HG03280 (cell line): ENCODE measurements around the gene NIPBL.
A peak's percentile ranks its signal among the peaks of the same experiment; 100 is the strongest.
"Not testable (repeated sequence)": the region's sequence is repeated elsewhere in the genome, so short reads cannot be mapped to it uniquely, and the experiment has no call there.

Experiments used
- ATAC-seq: cut with Tn5 transposase; IDR thresholded peaks from one replicate; pipeline ENCODE4 v1.9.1; 2021; ENCODE audit warnings: mild to moderate bottlenecking, moderate library complexity; ENCODE audit not compliant: unreplicated experiment

Gene NIPBL

DNA sequence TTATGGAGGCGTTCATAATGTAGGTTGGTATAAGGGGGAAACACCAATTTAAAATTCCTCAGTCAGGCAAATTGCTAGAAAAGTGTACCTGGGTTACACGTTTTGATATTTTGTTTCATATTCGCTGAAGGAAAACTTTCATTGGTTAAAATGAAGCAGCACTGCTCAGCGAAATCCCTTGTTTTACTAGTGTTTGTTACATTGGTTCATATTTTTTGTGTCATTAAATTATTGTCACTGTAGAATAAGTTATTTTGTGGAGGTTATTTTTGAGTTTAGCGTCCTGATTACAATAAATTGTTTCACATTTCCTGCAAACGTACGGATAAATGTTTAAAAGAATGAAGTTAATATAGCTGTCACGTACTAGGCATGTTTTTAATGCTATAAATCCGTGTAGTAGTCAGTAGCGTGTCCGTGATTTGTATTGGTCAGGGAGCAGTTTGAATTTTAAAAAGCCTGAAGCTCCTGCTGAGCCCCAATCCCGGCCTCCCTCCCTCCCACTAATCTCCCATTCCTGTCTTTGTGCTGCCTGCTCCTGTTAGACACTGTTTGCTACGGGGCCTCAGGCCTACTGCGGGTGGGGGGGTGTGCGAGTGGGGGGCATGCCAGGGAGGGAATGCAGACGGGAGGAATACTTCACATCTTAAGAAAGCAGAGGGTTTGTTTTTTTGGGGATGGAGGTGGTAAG is 2.0 kb downstream of the NIPBL start:
- no peak for ATAC-seq

DNA sequence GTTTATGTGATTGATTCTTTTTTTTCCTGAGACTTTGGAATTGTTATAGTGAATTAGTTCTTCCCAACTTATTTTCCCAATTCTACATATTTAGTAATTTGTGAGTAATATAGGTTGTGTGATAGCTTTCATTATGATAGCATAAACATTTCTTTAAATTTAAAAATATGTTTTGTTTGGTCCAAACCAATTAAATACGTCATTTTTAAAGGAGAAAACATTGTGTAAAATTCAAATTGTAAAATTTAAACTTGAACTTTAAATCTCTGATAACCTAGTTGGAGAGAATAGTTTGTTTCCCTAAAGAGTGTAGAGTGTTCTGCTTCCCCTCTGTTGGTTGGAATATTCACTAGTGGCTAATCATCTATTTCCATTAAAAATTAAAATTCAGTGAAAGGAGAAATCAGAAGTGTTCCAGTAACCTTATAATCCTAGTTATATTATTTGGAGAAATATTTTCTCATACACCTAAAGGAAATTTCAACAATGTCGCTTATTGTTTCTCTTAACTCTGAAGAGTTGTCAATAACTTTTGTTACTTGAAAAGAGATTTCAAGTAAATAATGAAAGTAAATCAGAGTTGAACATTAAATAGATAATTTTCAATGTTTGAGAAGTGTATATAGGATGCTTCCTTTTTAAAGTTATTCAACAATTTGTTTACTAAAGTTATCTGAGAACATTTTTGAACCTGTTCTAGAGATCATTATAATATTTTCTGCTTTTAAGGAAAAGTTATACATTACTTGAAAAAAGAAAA is 2.9 kb downstream of the NIPBL start:
- no peak for ATAC-seq

DNA sequence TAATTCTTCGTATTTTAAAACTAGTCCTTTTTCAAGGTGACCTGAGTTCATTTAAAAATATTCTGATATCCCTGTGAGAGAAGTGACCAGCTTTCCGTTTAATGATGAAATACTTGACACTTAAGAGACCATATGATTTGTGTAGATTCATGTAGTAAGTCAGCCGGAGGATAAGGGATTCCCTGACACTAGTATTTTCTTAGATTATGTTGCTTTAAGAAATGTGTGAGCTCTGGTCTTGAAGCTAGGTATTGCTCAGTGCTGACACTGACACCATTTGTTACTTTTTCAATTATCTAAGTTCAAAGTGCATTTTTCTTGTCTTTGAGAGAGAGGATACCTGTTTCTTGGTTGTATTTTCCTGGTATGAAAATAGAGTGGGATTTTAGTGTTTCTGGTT is 4.2 kb downstream of the NIPBL start:
- no peak for ATAC-seq

DNA sequence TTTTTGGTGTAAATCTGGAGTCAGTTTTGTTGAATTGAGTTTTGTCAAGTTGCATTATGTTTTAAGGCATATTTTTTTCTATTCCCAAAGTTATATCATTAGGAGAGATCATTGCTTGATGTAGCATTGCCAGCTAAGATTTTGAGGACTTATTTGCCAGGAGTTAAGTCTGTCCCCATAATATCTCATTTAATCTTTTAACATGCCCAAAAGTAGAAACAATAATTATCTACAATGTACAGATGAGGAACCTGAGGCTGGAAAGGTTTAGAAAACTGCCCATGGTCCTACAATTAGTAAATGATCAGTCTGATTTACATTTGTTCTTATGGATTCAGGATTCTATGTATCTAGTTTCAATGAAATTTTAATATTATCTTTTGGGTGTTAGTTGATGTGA is 4.7 kb downstream of the NIPBL start:
- ATAC-seq, result no peak

DNA sequence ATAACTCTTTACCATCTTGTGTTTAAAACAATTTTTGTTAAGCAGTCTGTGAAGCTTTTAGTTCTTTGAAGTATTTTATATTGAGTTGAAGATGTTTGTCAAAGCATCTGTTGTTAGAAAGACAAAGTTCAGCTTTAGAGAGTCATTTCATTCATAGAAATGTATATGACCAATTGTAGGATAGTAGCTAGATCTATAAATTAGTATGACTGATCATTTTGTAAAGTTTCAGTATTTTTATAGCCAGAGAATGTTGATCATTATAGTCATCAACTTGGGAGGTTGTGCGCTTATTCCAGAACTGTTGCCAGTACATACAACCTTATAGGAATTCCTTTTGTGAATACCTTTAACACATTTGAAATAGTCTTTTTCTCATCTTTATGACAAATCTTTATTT is 5.2 kb downstream of the NIPBL start:
- ATAC-seq, result no peak

DNA sequence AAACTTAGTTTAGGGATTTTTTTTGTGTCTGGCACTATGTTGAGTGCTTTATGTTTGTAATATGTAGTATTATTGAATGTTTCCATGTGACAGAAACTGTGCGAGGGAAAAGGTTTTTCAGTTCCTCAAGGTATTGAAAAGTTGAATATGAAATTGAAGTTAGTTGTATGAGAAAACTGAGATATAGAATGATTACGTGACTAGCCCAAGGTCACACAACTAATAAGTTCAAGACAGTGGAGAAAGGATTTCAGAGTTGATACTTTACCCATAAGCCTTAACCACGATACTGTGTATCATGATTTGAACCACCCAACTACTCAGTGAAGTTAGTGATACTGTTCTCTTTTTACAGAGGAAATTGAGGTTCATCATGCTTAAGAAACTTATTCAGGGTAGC is 5.7 kb downstream of the NIPBL start:
- no peak for ATAC-seq

DNA sequence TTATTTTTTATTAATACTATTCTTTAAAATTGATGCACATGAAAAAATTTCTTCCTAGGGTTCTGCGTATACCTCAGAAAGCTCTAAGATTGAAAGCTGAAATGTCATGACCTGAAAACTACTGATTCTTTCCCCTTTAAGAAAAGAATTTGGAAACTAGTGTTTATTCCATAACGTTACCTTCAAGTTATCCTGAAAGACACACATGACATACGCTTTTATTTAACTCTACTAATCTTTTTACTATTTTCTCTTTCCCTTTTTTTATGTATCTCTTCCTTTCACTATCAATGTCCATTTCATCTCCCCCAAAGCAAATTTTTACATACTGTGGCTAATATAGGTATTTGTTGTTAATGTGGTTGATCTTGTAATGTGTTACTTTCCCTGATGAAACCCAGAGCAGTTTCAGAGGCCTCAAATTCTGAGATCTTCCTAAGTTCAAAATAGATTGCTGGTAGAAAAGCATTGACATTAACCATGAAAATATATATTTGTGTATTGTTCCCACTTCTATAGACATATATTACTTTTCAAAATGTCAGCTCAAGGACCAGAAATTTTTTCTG is 7.4 kb downstream of the NIPBL start:
- peak; percentile 46 for ATAC-seq

DNA sequence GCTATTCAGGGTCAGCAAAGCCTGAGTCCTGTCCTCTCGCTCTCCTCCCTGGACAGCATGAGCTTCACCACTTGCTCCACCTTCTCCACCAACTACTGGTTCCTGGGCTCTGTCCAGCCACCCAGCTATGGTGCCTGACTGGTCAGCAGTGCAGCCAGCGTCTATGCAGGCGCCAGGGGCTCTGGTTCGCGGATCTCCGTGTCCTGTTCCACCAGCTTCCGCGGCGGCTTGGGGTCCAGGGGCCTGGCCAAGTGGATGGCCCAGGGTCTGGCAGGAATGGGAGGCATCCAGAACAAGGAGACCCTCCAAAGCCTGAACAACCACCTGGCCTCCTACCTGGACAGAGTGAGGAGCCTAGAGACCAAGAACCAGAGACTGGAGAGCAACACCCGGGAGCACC is 8.6 kb downstream of the NIPBL start:
- no peak for ATAC-seq

DNA sequence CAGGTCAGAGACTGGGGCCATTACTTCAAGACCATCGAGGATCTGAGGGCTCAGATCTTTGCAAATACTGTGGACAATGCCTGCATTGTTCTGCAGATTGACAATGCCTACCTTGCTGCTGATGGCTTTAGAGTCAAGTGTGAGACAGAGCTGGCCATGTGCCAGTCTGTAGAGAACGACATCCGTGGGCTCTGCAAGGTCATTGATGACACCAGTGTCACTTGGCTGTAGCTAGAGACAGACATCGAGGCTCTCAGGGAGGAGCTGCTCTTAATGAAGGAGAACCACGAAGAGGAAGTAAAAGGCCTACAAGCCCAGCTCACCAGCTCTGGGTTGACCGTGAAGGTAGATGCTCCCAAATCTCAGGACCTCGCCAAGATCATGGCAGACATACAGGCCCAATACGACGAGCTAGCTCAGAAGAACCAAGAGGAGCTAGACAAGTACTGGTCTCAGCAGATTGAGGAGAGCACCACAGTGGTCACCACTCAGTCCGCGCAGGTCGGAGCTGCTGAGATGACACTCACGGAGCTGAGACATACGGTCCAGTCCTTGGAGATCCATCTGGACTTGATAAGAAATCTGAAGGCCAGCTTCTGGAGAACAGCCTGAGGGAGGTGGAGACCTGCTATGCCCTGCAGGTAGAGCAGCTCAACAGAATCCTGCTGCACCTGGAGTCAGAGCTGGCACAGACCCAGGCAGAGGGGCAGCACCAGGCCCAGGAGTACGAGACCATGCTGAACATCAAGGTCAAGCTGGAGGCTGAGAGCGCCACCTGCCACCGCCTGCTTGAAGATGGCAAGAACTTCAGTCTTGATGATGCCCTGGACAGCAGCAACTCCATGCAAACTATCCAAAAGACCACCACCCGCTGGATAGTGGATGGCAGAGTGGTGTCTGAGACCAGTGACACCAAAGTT is 9.3 kb downstream of the NIPBL start:
- no peak for ATAC-seq

DNA sequence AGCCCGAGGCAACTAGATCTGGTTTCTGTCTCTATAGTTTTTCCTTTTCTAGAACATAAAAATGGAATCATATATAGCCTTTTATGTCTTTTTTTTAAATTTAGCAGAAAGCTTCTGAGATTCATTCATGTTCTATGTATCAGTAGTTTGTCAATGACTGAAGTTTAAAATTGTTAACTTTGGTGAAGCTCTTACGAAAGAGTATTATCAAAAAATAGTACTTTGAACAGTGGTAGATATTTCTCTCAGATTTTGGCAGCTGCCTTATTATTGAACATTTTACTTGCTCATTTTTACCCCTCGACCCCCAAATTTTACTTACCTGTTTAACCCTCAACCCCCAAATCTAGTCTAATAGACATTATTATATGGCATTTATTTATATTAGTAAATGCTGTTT is 10.2 kb downstream of the NIPBL start:
- ATAC-seq, result no peak

DNA sequence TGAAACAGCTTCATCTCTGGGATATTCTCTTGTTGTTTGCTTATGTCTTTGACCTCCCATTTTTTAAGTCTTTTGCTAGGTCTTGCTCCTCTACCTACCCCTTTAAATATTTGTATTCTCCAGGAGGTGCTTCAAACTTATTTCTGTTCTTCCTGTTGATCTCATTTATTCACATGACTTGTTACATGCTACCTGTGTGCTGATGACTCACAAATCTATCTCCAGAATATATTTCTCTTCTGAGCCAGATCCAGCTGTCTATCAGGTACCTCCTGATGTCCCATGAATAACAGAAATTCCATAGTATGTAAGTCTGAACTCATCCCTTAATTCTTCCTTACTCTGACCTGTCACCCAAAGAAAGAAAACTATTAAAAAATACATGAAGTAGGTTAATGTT is 11.0 kb downstream of the NIPBL start:
- ATAC-seq, result no peak

DNA sequence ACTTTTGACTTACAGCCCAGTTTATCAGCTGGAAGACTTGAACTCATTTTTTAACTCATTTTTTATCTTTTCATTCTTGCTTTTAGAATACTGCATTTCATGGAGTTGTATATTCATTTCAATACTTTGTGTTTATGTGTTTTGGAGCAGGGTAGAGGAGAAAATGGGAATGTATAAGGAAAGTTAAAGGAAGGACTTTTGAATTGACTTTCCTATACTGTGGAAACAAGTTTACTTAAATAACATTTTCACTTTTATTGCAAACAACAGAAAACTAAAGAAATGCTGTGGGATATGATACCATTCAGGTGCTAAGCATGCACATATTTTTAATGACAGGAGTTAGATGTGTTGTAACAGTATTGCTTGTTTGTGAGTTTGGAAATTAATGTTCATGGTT is 11.7 kb downstream of the NIPBL start:
- ATAC-seq, result no peak

DNA sequence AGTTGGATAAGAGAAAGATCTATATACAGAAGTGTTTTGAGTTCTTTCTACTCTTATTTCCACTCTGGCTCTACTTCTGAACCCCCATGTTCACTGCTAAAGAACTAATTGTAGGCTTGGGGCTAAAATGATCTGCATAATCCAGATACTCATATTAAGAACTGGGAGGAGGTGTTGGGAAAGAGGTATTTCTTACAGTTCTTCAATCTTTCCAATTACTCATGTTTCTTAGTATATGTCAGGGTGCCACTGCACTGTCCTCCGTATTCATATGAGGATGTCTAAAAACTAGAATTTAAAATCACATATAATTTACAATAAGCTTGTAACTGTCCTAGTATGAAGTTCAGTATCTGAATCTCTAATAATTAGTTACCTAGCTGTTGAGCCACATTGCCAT is 12.7 kb downstream of the NIPBL start:
- ATAC-seq, result no peak

DNA sequence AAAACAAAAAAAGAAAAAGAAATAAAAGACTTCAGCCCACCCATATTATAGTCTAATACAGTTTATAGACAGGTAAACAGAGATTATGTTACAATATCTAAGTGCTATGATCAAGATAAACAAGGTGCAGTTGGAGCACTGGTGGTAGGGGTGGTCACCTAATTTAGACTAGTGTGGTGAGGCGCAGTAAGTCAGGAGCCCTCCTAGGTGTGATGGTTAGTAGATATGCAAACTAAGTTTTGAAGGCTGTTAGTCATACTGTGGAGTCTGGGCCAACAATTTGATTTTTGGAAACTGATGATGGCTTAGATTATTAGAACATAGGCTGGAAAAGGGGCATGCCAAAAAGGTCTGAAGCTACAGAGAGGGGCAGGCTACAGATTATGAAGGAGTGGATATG is 14.7 kb downstream of the NIPBL start:
- no peak for ATAC-seq

DNA sequence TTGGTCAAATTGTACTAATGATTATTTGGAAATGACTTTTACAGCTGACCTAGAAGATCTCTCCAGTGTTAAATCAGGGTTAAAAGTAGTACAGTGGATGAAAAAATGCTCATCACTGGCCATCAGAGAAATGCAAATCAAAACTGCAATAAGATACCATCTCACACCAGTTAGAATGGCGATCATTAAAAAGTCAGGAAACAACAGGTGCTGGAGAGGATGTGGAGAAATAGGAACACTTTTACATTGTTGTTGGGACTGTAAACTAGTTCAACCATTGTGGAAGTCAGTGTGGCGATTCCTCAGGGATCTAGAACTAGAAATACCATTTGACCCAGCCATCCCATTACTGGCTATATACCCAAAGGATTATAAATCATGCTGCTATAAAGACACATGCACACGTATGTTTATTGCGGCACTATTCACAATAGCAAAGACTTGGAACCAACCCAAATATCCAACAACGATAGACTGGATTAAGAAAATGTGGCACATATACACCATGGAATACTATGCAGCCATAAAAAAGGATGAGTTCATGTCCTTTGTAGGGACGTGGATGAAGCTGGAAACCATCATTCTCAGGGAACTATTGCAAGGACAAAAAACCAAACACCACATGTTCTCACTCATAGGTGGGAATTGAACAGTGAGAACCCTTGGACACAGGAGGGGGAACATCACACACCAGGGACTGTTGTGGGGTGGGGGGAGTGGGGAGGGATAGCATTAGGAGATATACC is 15.7 kb downstream of the NIPBL start:
- ATAC-seq, result not testable (repeated sequence)

DNA sequence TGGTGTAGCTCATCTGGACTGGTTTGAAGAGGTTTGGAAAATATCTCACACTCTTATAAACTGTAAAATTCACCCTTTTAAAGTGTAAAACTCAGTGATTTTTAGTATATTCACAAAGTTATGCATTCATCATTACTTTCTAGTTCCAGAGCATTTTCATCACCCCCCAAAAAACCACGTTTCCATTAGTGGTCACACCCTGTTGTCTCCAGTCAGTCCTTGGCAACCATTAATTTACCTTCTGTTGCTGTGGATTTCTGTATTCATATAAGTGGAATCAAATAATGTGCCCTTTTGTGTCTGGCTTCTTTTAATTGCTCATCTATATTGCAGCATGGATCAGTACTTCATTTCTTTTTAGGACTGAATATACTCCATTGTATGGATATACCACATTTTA is 18.4 kb downstream of the NIPBL start:
- no peak for ATAC-seq

DNA sequence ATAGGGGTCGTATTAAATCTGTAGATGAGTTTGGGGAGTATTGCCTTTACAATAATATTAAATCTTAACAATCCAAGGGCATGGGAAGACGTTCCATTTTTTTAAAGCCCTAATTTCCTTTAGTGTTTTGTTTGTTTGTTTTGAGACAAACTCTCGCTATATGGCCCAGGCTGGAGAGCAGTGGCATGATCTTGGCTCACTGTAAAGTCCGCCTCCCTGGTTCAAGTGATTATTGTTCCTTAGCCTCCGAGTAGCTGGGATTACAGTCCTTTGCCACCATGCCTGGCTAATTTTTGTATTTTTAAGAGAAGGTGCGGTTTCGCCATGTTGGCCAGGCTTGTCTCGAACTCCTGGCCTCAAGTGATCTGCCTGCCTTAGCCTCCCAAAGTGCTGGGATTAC is 19.9 kb downstream of the NIPBL start:
- no peak for ATAC-seq

DNA sequence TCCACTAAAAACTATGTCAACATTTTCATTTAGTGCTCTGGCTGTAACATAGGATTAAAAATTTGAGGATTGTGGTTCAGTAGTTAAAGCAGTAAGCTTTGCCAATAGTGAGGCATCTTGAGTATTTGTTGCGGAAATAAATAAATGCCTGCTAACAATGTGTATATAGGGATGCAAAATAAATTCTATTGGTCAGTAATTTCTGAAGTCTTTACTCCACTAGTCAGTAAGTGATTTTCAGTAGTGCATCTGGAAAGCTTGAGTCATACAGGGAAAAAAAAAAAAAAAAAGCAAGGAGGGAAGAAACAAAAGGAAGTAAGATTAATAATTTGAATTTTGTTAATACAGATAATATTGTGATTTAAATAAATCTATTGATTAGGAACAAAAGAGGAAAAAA is 21.0 kb downstream of the NIPBL start:
- no peak for ATAC-seq

DNA sequence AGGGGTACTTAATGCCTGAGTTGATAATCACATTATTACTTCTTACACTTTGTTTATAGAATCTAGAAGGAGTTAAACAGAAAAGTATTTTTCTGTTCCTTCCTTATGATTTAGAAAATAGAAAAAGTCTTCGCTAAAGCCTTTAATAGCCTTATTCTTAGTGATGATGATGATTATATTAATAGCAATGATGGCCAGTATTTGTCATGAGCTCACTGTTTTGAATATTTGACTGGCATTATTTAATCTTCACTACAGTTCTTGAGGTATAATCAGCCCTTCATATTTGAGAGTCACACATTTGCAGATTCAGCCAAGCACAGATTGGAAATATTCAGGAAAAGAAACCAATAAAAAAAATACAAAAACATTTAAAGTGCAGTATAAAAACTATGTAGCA is 23.3 kb downstream of the NIPBL start:
- no peak for ATAC-seq

DNA sequence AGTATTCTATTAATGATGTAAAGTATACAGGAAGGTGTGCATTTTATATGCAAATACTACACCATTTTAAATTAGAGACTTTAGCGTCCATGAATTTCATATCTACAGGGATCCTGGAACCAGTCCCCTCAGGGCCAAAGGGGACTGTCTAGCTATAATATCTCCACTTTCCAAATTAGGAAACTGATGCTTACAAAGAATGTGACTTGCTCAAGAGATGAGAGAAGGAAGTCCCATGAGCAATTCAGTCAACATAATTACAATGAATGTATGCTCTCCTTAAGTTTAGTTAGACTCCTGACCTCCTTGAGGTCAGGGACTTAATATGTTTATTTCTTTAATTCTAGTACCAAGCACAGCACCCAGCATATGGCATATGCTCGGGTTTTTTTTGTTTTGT is 23.7 kb downstream of the NIPBL start:
- ATAC-seq, result no peak

DNA sequence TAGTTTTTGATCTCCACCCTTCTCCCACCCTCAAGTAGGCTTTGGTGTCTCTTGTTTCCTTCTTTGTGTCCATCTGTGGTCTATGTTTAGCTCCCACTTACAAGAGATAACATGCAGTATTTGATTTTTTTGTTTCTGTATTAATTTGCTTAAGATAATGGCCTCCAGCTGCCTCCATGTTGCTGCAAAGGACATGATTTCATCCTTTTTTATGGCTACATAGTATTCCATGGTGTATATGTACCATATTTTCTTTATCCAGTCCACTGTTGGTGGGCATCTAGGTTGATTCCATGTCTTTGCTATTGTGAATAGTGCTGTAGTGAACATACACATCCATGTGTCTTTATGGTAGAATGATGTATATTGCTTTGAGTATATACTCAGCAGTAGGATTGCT is 24.5 kb downstream of the NIPBL start:
- not testable (repeated sequence) for ATAC-seq
